GM21825 (cell line): ENCODE measurements around the gene MAZ.
"Not testable (repeated sequence)": the region's sequence is repeated elsewhere in the genome, so short reads cannot be mapped to it uniquely, and the experiment has no call there.

Source experiments
- ATAC-seq: cut with Tn5 transposase; IDR thresholded peaks from one replicate; pipeline ENCODE4 v1.9.1; 2021; ENCODE audit warnings: mild to moderate bottlenecking, moderate library complexity; ENCODE audit not compliant: unreplicated experiment

MAZ gene

DNA sequence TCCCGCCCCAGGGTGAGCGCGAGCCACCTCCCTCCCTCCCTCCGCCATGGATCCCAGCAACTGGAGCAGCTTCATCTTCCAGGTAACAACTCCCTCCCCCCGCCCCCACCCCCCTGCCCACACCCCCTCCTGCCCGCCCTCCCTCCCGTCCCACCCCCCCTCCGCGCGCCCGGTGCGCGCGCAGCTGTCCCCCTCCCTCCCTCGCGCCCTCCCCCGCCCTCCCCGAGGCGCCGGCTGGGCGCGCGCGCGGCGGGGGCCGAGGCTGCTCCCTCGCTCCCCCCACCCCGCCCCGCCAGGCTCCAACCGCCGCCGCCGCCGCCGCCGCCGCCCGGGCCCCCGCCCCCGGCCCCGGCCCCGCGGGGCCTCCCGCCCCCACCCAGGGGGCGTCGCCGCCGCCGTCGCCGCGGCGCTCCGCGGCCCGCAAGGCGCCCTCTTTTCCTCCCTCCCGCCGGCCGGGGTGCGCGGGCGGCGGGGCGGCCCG lies at the start of gene MAZ:
Gene MAZ (plus strand): TSS at position 431 of the 481 bp plus-strand sequence. CDS start 173 bp downstream, outside the sequence.
- ATAC-seq, result no peak

DNA sequence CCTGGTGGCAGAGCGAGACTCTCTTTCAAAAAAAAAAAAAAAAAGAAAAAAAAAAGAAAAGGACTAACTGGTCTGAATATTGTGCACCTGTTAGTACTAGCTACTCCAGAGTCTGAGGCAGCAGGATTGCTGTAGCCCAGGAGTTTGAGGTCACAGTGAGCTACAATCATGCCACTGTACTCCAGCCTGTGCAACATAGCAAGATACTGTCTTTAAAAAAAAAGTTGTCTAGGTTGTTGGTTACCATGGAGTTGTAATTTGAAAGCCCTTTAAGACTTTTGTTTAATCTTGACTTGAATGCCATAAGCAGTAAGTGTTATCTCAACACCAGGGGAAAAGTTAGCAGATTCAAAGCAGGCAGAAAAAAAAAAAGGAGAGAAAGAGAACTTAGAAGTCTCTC lies 49.7 kb upstream of the MAZ start:
- no peak for ATAC-seq

DNA sequence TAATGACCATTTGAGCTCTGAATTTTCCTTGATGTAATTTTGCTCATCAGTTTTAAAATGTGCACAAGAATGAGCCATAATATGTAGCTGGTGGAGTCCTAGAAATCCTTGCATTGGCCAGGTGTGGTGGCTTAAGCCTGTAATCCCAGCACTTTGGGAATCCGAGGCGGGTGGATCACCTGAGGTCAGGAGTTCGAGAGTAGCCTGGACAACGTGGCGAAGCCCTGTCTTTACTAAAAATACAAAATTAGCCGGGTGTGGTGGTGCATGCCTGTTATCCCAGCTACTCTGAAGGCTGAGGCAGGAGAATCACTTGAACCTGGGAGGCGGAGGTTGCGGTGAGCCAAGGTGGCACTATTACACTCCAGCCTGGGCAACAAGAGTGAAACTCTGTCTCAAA lies 49.2 kb upstream of the MAZ start:
- not testable (repeated sequence) for ATAC-seq

DNA sequence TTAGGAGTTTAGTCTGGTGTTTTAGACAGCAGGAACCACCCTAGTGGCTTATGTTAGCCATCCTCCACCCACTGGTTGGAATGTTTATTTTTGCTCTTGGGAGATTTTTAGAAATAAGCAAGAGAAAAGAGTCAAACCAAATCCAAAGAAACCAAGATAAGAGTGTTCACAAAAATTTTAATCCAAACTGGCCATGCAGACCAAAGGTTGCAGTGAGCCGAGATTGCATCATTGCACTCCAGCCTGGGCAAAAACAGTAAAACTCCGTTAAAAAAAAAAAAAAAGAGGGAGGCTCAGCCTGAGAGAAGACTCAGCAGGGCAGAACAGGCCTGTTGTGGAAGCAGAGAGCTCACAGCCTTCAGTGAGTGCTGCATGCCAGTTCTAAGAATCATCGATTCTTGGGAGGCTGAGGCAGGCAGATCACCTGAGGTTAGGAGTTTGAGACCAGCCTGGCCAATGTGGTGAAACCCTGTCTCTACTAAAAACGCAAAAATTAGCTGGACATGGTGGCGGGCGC lies 48.3 kb upstream of the MAZ start:
- no peak for ATAC-seq

DNA sequence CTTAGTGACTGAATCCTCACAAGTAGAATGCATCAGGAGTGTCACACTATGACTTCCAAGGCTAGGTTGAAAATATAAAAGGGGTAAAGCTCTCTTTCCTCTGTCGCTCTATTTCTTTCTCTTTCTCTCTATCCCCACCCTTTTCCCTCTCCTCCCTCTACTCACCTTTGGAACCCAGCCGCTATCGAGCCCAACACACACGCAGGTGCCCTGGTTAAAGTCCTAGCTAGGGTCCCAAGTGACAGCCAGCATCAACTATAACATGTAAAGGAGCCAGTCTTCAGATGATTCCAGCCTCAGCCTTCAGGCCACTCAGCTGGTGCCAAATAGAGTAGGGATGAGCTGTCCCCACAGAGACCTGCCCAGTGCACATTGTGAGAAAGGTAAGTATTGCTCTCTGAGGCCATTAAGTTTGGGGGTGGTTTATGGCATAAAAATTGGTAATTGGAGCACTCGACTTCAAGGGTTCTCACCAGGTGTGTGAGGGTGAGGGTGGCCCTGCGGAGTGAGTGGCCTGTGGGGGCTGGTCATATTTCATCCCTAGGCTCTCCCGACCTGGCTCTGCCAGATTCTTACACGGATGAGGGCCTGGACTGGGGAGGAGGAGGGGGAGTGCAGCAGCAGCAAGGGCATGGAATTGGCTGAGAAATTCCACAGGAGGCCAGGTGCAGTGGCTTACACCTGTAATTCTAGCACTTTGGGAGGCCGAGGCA lies 45.6 kb upstream of the MAZ start:
- no peak for ATAC-seq

DNA sequence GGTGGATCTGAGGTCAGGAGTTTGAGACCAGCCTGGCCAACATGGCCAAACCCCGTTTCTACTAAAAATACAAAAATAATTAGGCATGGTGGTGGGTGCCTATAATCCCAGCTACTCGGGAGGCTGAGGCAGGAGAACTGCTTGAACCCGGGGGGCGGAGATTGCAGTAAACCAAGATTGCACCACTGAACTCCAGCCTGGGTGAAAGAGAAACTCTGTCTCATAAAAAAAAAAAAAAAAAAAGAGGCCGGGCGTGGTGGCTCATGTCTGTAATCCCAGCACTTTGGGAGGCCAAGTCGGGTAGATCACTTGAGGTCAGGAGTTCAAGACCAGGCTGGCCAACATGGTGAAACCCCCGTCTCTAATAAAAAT lies 45.1 kb upstream of the MAZ start:
- ATAC-seq, result not testable (repeated sequence)

DNA sequence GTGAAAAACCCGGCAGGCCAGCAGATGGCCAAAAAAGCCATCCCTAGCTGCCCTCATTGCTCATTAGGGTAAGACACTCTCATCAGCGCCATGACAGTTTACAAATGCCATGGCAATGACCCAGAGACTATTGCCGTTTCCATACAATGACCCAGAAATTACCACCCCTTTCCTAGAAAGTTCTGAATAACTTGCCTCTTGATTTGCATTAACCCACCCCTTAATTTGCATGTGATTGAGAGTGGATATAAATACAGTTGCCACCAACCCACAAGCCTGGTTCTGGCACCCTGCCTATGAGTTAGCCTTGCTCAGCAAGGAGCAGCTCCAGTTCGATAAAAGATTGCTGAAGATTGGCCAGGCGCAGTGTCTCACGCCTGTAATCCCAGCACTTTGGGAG lies 44.4 kb upstream of the MAZ start:
- no peak for ATAC-seq

DNA sequence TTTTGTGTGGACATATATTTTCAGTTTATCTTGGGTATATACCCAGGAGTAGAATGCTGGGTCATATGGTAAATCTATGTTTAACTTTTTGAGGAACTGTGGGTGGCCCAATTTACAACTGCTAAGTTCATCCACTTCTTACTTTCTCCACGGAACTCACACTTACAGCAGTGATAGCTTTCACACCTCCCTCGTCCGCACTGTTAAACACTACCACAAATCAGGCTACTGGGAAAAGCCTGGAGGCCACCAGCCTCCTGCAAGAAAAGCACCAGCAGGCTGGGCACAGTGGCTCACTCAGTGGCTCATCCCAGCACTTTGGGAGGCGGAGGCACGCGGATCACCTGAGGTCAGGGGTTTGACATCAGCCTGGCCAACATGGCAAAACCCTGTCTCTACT lies 43.0 kb upstream of the MAZ start:
- ATAC-seq, result no peak

DNA sequence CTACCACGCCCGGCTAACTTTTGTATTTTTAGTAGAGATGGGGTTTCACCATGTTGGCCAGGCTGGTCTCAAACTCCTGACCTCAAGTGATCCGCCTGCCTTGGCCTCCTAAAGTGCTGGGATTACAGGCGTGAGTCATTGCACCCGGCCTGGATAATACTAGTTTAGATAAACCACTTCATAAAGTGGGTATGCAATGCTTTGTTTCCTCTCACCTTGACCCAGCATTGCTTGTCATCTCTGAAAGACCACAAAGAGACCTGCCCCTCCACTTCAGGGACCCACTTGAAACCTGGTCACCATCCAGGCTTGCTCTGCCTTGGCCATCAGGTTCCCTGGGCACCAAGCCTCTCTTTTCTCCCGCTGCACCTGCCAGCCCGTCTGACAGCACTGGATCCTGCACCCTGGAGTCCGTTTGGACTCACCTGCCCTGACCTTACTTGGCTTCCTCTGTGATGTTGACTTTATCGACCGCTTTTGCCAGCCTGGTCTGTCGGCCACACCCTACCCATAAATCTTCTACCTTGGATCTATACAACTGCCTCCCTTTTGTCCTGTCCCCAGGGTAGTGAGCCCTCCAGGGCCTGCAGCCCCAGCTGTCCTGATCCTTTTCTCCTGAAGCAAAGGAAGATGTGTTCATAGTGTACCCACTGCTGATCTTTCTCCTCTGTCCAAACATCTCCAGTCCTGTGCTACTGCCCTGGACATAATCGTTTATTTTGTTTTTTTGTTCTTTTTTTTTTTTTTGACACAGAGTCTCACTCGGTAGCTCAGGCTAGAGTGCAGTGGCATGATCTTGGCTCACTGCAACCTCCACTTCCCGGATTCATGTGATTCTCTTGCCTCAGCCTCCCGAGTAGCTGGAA lies 40.9 kb upstream of the MAZ start:
- no peak for ATAC-seq

DNA sequence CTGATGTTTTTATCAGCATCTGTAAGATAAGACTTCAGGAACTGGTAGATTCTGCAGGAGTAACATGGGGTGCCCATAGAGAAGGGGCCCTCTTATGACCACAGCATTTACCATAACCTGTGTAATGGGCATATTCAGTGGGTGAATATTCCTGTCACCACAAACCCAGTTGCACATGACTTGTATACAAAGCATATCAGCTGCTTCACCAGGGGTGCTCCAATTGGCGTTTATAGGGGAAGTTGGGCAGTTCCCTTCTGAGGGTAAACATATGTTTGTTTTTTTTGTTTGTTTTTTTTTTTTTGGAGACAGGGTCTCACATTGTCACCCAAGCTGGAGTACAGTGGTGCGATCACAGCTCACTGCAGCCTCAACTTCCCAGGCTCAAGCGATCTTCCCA lies 39.8 kb upstream of the MAZ start:
- ATAC-seq, result no peak

DNA sequence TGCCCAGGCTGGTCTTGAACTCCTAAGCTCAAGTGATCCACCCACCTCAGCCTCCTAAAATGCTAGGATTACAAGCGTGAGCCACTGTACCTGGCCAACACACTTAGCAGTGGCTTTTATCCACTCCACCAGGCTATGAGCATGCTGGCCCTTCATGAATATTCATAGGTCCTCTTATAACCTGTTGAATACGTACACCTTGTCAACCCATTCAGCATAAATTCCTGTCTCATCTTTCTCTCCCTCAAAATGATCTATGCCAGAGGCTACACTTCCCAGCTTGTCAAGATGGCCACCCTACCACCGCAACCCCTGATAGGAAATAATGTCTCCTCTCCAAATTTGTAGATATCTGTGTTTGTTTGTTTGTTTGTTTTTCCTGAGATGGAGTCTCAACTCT lies 39.3 kb upstream of the MAZ start:
- no peak for ATAC-seq

DNA sequence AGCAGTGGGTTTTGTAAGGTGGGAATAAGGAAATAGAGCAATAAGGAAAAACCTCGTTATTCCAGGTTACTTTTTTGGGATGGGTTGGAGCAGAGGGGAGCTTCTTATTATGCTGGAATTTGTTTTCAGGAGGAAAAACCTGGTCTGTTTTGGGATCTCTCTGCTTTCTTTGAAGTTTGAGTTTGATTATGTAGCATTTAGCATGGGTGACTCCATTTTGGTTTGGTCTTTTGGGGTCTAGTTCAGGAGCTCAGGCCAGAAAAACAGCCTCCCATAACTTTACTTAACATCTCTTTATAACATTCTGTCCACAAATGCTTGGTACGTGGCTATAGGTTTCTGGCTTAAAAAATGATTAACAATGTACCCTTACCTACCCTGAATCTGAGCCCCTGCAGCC lies 36.8 kb upstream of the MAZ start:
- ATAC-seq, result no peak

DNA sequence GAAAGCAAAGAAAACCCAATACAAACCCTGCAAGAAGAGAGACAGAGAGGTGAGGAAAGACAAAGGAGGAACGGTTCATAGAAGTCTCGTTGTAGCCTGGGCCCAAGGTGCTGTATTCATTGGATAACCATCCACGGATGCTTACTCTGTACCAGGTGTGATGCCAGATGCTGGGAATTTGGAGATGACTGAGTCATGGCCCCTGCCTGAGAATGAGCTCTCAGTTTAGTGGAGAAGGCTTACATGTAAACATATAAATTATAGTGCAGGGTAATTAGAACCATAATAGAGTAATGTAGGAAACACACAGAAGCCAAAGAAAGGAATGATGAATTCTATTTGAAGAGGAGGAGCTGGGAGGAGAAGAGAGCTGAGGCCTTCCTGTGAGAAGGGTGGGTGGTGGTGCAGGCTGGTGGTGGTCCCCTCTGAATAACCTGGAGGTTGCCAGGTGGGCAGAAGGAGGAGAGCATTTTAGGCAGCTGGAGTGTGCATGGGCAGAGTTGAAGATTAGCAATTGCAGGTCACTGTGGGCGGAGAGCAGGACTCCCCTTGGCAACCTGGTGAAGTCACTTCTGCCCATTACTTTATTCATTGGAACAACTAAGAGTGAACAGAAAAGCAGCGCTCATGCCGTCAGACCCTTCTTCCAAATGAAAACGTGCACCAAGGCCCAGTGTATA lies 35.9 kb upstream of the MAZ start:
- no peak for ATAC-seq

DNA sequence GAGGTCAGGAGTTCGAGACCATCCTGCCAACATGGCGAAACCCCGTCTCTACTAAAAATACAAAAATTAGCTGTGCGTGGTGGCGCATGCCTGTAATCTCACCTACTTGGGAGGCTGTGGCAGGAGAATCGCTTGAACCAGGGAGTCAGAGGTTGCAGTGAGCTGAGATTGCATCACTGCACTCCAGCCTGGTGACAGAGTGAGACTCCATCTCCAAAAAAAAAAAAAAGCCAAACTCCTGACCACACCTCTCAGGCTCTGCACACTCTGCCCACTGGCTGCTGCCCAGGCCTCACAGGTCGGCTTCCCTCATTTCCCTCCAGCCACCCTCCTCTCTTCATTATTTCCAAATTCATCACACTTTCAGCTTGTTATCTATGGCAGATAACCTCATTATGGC lies 34.0 kb upstream of the MAZ start:
- ATAC-seq, result not testable (repeated sequence)

DNA sequence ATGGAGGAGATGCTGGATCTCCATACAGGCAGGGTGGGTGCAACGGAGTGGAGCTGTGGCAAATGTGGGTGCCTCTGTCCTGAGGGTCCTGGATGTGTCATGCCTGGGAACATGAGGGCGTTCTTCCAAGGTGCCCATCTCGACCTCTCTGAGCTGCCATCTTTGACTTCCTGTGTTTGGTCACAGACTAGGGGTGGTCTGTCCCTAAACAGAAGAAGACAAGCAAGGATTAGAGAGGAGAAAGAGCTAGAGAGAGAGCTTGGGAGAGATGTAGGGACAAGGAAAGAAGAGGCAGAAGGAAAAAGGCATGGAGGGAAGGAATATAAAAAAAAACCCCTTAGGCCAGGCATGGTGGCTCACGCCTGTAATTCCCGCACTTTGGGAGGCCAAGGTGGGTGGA lies 31.6 kb upstream of the MAZ start:
- no peak for ATAC-seq

DNA sequence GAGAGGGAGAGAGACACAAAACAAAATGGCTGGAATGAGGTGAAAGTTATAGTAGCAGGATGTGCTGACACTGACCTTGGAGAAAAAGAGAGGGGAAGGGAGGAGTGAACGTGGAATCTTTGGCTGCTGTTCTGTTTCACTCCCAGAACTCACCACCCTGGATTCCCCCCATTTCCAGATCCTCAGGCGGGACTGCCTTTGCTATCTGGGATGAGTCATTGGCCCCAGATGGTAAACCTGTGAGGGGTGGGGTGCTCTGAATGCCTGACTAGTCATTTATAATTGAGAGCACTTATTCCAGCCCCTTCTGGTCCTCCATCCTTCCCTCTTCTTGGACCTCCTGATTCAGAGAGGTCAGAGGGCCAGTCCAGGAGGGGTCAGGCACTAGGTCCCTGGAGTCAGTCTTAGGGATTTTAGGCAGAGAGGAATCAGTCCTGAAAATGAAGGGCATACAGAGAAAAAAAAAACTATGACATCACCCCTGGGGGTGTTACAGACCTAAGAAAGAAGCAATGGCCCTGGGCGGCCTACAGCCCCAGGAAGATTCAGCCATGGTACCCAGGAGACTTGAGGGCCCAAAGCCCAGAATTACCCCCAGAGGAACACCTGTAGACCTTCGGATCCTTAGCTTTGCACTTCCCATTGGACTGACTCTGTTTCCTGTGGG lies 30.5 kb upstream of the MAZ start:
- ATAC-seq, result no peak

DNA sequence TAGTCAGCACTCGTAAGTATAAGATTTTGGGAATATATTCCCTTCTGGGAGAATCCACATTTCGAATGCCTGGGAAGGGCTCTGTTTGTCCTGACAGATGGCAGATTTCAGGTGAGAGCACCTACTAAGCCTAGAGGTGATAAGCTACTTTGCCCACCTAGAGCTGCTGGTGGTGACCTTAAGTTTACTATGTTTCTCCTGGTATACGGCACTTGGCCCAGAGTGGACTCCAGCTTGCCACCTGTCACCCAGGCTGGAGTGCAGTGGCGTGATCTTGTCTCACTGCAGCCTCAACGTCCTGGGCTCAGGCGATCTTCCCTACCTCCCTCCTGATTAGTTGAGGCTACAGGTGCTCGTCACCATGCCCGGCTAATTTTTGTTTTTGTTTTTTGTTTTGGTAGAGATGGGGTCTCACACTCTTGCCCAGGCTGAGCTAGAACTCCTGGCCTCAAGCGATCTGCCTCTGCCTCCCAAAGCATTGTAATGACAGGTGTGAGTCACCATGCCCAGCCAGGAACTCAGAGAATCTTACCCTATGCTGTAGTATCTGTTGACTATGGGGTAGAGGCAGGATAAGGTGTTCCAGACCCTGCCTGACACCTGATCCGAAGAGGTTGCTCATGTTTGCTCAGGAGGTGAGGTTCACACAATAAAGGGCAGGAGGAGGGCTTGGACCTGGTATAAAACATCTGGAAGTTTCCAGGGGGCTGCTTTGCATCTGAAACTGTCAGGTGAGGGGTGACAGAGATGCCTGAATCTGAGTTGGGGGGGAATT lies 28.6 kb upstream of the MAZ start, which contains the start of gene ZG16:
Gene ZG16 (plus strand): TSS at position 681 of the 775 bp plus-strand sequence. CDS start 1,011 bp downstream, outside the sequence.
- ATAC-seq, result no peak

DNA sequence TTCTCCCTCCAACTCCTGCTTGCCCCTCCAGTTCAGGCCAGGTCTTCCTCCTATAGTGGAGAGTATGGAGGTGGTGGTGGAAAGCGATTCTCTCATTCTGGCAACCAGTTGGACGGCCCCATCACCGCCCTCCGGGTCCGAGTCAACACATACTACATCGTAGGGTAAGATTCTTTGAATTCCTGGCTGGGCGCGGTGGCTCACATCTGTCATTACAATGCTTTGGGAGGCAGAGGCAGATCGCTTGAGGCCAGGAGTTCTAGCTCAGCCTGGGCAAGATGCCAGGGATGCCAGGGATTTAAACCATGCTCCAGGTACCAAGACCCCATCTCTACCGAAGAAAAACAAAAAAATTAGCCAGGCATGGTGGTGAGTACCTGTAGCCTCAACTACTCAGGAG lies 26.9 kb upstream of the MAZ start:
- no peak for ATAC-seq

DNA sequence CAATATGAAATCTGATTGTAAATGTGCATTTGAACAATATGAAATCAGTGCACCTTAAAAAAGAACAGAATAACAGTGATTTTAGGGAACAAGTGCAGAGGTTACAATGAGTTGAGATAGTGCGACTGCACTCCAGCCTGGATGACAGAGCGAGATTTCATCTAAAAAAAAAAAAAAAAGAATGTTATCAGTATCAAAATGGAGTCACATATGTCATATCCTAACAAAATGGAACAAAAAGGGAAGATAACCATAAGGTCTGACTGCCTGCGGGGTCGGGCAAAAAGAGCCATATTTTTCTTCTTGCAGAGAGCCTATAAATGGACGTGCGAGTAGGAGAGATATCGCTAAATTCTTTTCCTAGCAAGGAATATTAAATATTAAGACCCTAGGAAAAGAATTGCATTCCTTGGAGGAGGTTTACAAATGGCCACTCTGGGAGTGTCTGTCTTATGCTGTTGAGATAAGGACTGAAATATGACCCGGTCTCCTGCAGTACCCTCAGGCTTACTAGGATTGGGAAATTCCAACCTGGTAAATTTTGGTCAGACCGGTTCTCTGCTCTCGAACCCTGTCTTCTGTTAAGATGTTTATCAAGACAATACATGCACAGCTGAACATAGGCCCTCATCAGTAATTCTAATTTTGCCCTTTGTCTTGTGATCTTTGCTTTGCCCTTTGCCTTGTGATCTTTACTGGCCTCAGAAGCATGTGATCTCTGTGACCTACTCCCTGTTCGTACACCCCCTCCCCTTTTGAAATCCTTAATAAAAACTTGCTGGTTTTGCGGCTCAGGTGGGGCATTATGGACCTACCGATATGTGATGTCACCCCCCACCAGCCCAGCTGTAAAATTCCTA lies 23.0 kb upstream of the MAZ start:
- not testable (repeated sequence) for ATAC-seq
